PFSK-1 (cell line): Measurements from ENCODE around the gene CCDC51.

ENCODE experiments used
- FOXP2 ChIP-seq: optimal IDR thresholded peaks from 2 replicates; pipeline ENCODE3; 2011; ENCODE audit warnings: borderline replicate concordance, control low read depth, inconsistent platforms; ENCODE audit not compliant: insufficient read depth; ENCODE audit errors: extremely low read length, extremely low read depth
- POLR2AphosphoS5 ChIP-seq: IDR thresholded peaks from 2 replicates; pipeline ENCODE4 v1.6.1; 2012; ENCODE audit warnings: low read depth, mild to moderate bottlenecking, control low read depth, low read length, moderate library complexity
- REST ChIP-seq, 2 experiments: IDR thresholded peaks; 2 replicates each; pipeline versions ENCODE4 v1.6.1 to v1.8.0; 2011 to 2012; ENCODE audit warnings: low read depth in 2 of 2, low read length in 2 of 2, control low read depth in 1 of 2, inconsistent platforms in 1 of 2, mild to moderate bottlenecking in 1 of 2, moderate library complexity in 1 of 2; ENCODE audit not compliant: insufficient read depth in 1 of 2
- SIN3A ChIP-seq: IDR thresholded peaks from 2 replicates; pipeline ENCODE4 v1.6.1; 2012; ENCODE audit warnings: mild to moderate bottlenecking, low read length, moderate library complexity, borderline replicate concordance; ENCODE audit not compliant: insufficient read depth
- TAF1 ChIP-seq: IDR thresholded peaks from 2 replicates; pipeline ENCODE4 v1.6.1; 2012; ENCODE audit warnings: low read length, control low read depth, borderline replicate concordance; ENCODE audit not compliant: insufficient read depth

CCDC51 gene

GRCh38 chr3:48429960-48430707 lies 9.8 kb downstream of the CCDC51 start, which contains the start of gene PLXNB1:
TSS of gene PLXNB1 (minus strand) at chr3:48430086. CDS start at chr3:48424611, 5,475 bp downstream.
- no peak for TF ChIP-seq TAF1

- TF ChIP-seq SIN3A (no peak), TAF1 (no peak), REST (IDR thresholded peaks at IDR 0.05; ENCODE audit: insufficient read depth in 1 of 2, low read depth in 2 of 2, low read length in 2 of 2) (no peak), FOXP2 (no peak), POLR2AphosphoS5 (no peak)
These were observed 10.5 kb downstream of the CCDC51 start for GRCh38 chr3:48429317-48429959.

- TF ChIP-seq POLR2AphosphoS5: no peak
These were observed 11.2 kb downstream of the CCDC51 start for GRCh38 chr3:48428572-48429316.

GRCh38 chr3:48428088-48428571 lies 11.8 kb downstream of the CCDC51 start:
- TF ChIP-seq REST (IDR thresholded peaks at IDR 0.05; ENCODE audit: insufficient read depth in 1 of 2, low read depth in 2 of 2, low read length in 2 of 2) (no peak), FOXP2 (no peak), POLR2AphosphoS5 (no peak), TAF1 (no peak), SIN3A (no peak)

- TF ChIP-seq POLR2AphosphoS5: no peak
- TF ChIP-seq TAF1: no peak
- TF ChIP-seq SIN3A: no peak
- no peak for TF ChIP-seq FOXP2
- TF ChIP-seq REST (IDR thresholded peaks at IDR 0.05; ENCODE audit: insufficient read depth in 1 of 2, low read depth in 2 of 2, low read length in 2 of 2): no peak
These were observed 12.3 kb downstream of the CCDC51 start for GRCh38 chr3:48427630-48427962.
